ENCODE measurements around the gene MRPL48. TPM values are rescaled to one million over a fixed set of nuclear protein-coding genes. Genes with fewer than 3 reads are reported as not detected.
A peak's percentile ranks its signal among the peaks of the same experiment; 100 is the strongest.

The MRPL48 gene
- total and polyA plus RNA-seq, 4 experiments from 2014 or later = 24.9 to 85.1 (median 51.1) TPM

GRCh38 chr11:73759610-73760134, 28.0 kb upstream of the MRPL48 start:
- no peaks in the 10 kb centered on the region for H3K9me3 Mint-ChIP-seq
- ChIA-PET CTCF (ENCODE audit: partially characterized antibody) (interaction anchor here (0.9 to 1.7 kb wide), 3 partner anchors 10 to 28 kb away, joined by 3 to 4 read pairs (median 3); partner anchors contain the start of gene MRPL48), POLR2A (ENCODE audit: partially characterized antibody) (interaction anchor here (2.2 to 6.8 kb wide), 5 partner anchors 7 to 161 kb away, joined by 6 to 278 read pairs (median 16); partner anchors contain the start of genes FAM168A and MRPL48)
- H3K27ac ChIP-seq (ENCODE audit: low read depth, low read length) = peak overlapping the region; percentile 81
- H3K4me1 ChIP-seq (ENCODE audit: insufficient read depth, low read length) = peaks cover 39% of the 10 kb centered on the region
- H3K27me3 ChIP-seq (ENCODE audit: insufficient read depth, low read length) = no peaks in the 10 kb centered on the region
- peak overlapping the region; percentile 62 to 97 (median 92) for H3K27ac Mint-ChIP-seq
- peak overlapping the region; percentile 85 to 96 (median 91) for H3K4me3 Mint-ChIP-seq
- H3K36me3 ChIP-seq (ENCODE audit: insufficient read depth, low read length) = no peaks in the 10 kb centered on the region
- peak in 1 of 5 donors; percentile 6 for DNase-seq
- no peaks in the 10 kb centered on the region for H3K9me3 ChIP-seq (ENCODE audit: control insufficient read depth in 1 of 2, low read length in 2 of 2)
- intact Hi-C loops (cut with micrococcal nuclease) = loop anchor here (2.0 kb wide), 1 partner anchor 617 kb away; the partner anchor contains the start of gene FCHSD2
- no peaks in the 10 kb centered on the region for H3K27me3 Mint-ChIP-seq
- peaks cover 21 to 48% (median 35%) of the 10 kb centered on the region in 4 donors for H3K4me1 Mint-ChIP-seq
- peaks cover 0 to 6% of the 10 kb centered on the region in 2 donors for H3K36me3 Mint-ChIP-seq
- peak overlapping the region; percentile 73 to 77 for H3K4me3 ChIP-seq (ENCODE audit: low read length in 2 of 2)

GRCh38 chr11:73760135-73760678, 27.5 kb upstream of the MRPL48 start:
- peak overlapping the region; percentile 62 to 97 (median 92) for H3K27ac Mint-ChIP-seq
- peaks cover 21 to 48% (median 35%) of the 10 kb centered on the region in 4 donors for H3K4me1 Mint-ChIP-seq

GRCh38 chr11:73760679-73761402, 26.8 kb upstream of the MRPL48 start, which contains the start of gene RAB6A:
TSS of gene RAB6A (minus strand) at chr11:73761074. CDS start at chr11:73760635, 439 bp downstream.
- DNase-seq = peak; percentile 99 to 100 (median 100)
- peak within 1 kb of the TSS; percentile 81 for H3K27ac ChIP-seq (ENCODE audit: low read depth, low read length)
- no peaks in the 10 kb centered on the region for H3K9me3 Mint-ChIP-seq
- H3K27ac Mint-ChIP-seq = peak within 1 kb of the TSS; percentile 87 to 97 (median 96)
- H3K27me3 ChIP-seq (ENCODE audit: insufficient read depth, low read length) = no peaks in the 10 kb centered on the region
- H3K36me3 Mint-ChIP-seq = peaks cover 0 to 6% of the 10 kb centered on the region in 2 donors
- intact Hi-C loops (cut with micrococcal nuclease) = loop anchor here (1.0 to 2.0 kb wide), 8 partner anchors 18 to 637 kb away; partner anchors contain the start of genes C2CD3, COA4, FAM168A and FCHSD2
- ChIA-PET POLR2A (ENCODE audit: partially characterized antibody) (interaction anchor here (0.5 to 6.8 kb wide), 21 partner anchors 7 to 1720 kb away, joined by 3 to 278 read pairs (median 4); partner anchors contain the start of genes C2CD3, COA4, FAM168A and FCHSD2), CTCF (ENCODE audit: partially characterized antibody) (interaction anchor here (0.7 to 3.5 kb wide), 6 partner anchors 8 to 27 kb away, joined by 3 to 25 read pairs (median 4); partner anchors contain the start of gene MRPL48)
- H3K4me3 Mint-ChIP-seq = peak within 1 kb of the TSS; percentile 85 to 96 (median 91)
- no peaks in the 10 kb centered on the region for H3K9me3 ChIP-seq (ENCODE audit: control insufficient read depth in 1 of 2, low read length in 2 of 2)
- H3K4me1 Mint-ChIP-seq = peaks cover 21 to 43% (median 34%) of the 10 kb centered on the region in 4 donors
- H3K4me3 ChIP-seq (ENCODE audit: low read length in 2 of 2) = peak within 1 kb of the TSS; percentile 73 to 77
- peaks cover 35% of the 10 kb centered on the region for H3K4me1 ChIP-seq (ENCODE audit: insufficient read depth, low read length)
- no peaks in the 10 kb centered on the region for H3K27me3 Mint-ChIP-seq
- H3K36me3 ChIP-seq (ENCODE audit: insufficient read depth, low read length) = no peaks in the 10 kb centered on the region

More at GRCh38 chr11:73760135-73760678, 27.5 kb upstream of the MRPL48 start:
- peak in 1 of 5 donors; percentile 38 for DNase-seq
- peaks cover 39% of the 10 kb centered on the region for H3K4me1 ChIP-seq (ENCODE audit: insufficient read depth, low read length)
- intact Hi-C loops (cut with micrococcal nuclease) = loop anchor here (2.0 kb wide), 1 partner anchor 617 kb away; the partner anchor contains the start of gene FCHSD2
- ChIA-PET POLR2A (ENCODE audit: partially characterized antibody) (interaction anchor here (0.5 to 6.8 kb wide), 19 partner anchors 8 to 733 kb away, joined by 3 to 278 read pairs (median 5); partner anchors contain the start of genes C2CD3, COA4, FAM168A and FCHSD2), CTCF (ENCODE audit: partially characterized antibody) (interaction anchor here (0.9 to 3.5 kb wide), 3 partner anchors 19 to 28 kb away, joined by 3 to 25 read pairs (median 7); partner anchors contain the start of gene MRPL48)
- no peaks in the 10 kb centered on the region for H3K9me3 ChIP-seq (ENCODE audit: control insufficient read depth in 1 of 2, low read length in 2 of 2)
- peak overlapping the region; percentile 81 for H3K27ac ChIP-seq (ENCODE audit: low read depth, low read length)
- H3K4me3 Mint-ChIP-seq = peak overlapping the region; percentile 85 to 96 (median 91)
- peak overlapping the region; percentile 73 to 77 for H3K4me3 ChIP-seq (ENCODE audit: low read length in 2 of 2)
- no peaks in the 10 kb centered on the region for H3K9me3 Mint-ChIP-seq
- H3K36me3 ChIP-seq (ENCODE audit: insufficient read depth, low read length) = no peaks in the 10 kb centered on the region
- peaks cover 0 to 6% of the 10 kb centered on the region in 2 donors for H3K36me3 Mint-ChIP-seq
- H3K27me3 Mint-ChIP-seq = no peaks in the 10 kb centered on the region
- H3K27me3 ChIP-seq (ENCODE audit: insufficient read depth, low read length) = no peaks in the 10 kb centered on the region

- H3K36me3 ChIP-seq (ENCODE audit: insufficient read depth, low read length) = no peaks in the 10 kb centered on the region
- H3K9me3 ChIP-seq (ENCODE audit: control insufficient read depth in 1 of 2, low read length in 2 of 2) = no peaks in the 10 kb centered on the region
- intact Hi-C loops (cut with micrococcal nuclease) = loop anchor here (1.0 to 2.0 kb wide), 8 partner anchors 18 to 637 kb away; partner anchors contain the start of genes C2CD3, COA4, FAM168A and FCHSD2
- peaks cover 21 to 39% (median 32%) of the 10 kb centered on the region in 4 donors for H3K4me1 Mint-ChIP-seq
- no peaks in the 10 kb centered on the region for H3K9me3 Mint-ChIP-seq
- peak overlapping the region; percentile 87 to 97 (median 95) for H3K27ac Mint-ChIP-seq
- H3K36me3 Mint-ChIP-seq = peaks cover 0 to 6% of the 10 kb centered on the region in 2 donors
- peaks cover 0 to 2% of the 10 kb centered on the region in 2 donors for H3K27me3 Mint-ChIP-seq
- H3K27me3 ChIP-seq (ENCODE audit: insufficient read depth, low read length) = no peaks in the 10 kb centered on the region
- DNase-seq = no peak
- CTCF ChIA-PET (ENCODE audit: partially characterized antibody) = interaction anchor here (0.7 to 3.5 kb wide), 5 partner anchors 9 to 26 kb away, joined by 3 to 25 read pairs (median 5); partner anchors contain the start of gene MRPL48
- H3K27ac ChIP-seq (ENCODE audit: low read depth, low read length) = peak overlapping the region; percentile 81
- peak overlapping the region; percentile 84 to 96 (median 89) for H3K4me3 Mint-ChIP-seq
- POLR2A ChIA-PET (ENCODE audit: partially characterized antibody) = interaction anchor here (1.1 to 6.8 kb wide), 18 partner anchors 9 to 1721 kb away, joined by 3 to 278 read pairs (median 5); partner anchors contain the start of genes C2CD3, COA4, FAM168A and FCHSD2
- H3K4me1 ChIP-seq (ENCODE audit: insufficient read depth, low read length) = peaks cover 35% of the 10 kb centered on the region
- H3K4me3 ChIP-seq (ENCODE audit: low read length in 2 of 2) = peak overlapping the region; percentile 45 to 77
Observed at GRCh38 chr11:73761403-73761945, 26.2 kb upstream of the MRPL48 start.

- Histone ChIP-seq H3K36me3 (ENCODE audit: insufficient read depth, low read length) (no peaks in the 10 kb centered on the region), H3K4me1 (ENCODE audit: insufficient read depth, low read length) (peaks cover 29% of the 10 kb centered on the region), H3K9me3 (ENCODE audit: control insufficient read depth in 1 of 2, low read length in 2 of 2) (no peaks in the 10 kb centered on the region), H3K27ac (ENCODE audit: low read depth, low read length) (no peak overlapping the region), H3K4me3 (ENCODE audit: low read length in 2 of 2) (no peak overlapping the region), H3K27me3 (ENCODE audit: insufficient read depth, low read length) (no peaks in the 10 kb centered on the region)
- POLR2A ChIA-PET (ENCODE audit: partially characterized antibody) = interaction anchor here (4.0 to 6.8 kb wide), 2 partner anchors 16 to 24 kb away, joined by 49 to 278 read pairs; partner anchors contain the start of gene MRPL48
- Mint-ChIP-seq H3K27ac (peak overlapping the region in 2 of 7 donors; percentile 52 to 74), H3K9me3 (no peaks in the 10 kb centered on the region), H3K27me3 (peaks cover 4 to 7% of the 10 kb centered on the region in 2 donors), H3K4me3 (peak overlapping the region in 2 of 8 donors; percentile 38 to 40), H3K4me1 (peaks cover 17 to 30% (median 25%) of the 10 kb centered on the region in 4 donors), H3K36me3 (peaks cover 0 to 6% of the 10 kb centered on the region in 2 donors)
- intact Hi-C loops (cut with micrococcal nuclease) = no loop called here
- CTCF ChIA-PET (ENCODE audit: partially characterized antibody) = interaction anchor here (1.5 to 3.5 kb wide), 2 partner anchors 14 to 16 kb away, joined by 3 to 25 read pairs; no protein-coding TSS in a partner anchor
- no peak for DNase-seq
Observed at GRCh38 chr11:73762732-73763131, 24.9 kb upstream of the MRPL48 start.

- intact Hi-C loops (cut with micrococcal nuclease) = no loop called here
- CTCF ChIA-PET (ENCODE audit: partially characterized antibody) = interaction anchor here (3.1 kb wide), 1 partner anchor 12 kb away, joined by 14 read pairs; no protein-coding TSS in a partner anchor
Observed at GRCh38 chr11:73766763-73767162, 20.9 kb upstream of the MRPL48 start.

More at GRCh38 chr11:73766763-73767162, 20.9 kb upstream of the MRPL48 start:
- Histone ChIP-seq H3K4me3 (ENCODE audit: low read length in 2 of 2) (no peak overlapping the region), H3K36me3 (ENCODE audit: insufficient read depth, low read length) (no peaks in the 10 kb centered on the region), H3K27ac (ENCODE audit: low read depth, low read length) (no peak overlapping the region), H3K9me3 (ENCODE audit: control insufficient read depth in 1 of 2, low read length in 2 of 2) (no peaks in the 10 kb centered on the region), H3K4me1 (ENCODE audit: insufficient read depth, low read length) (no peaks in the 10 kb centered on the region), H3K27me3 (ENCODE audit: insufficient read depth, low read length) (no peaks in the 10 kb centered on the region)
- no peak overlapping the region for H3K27ac Mint-ChIP-seq
- H3K9me3 Mint-ChIP-seq = no peaks in the 10 kb centered on the region
- DNase-seq = no peak
- H3K4me1 Mint-ChIP-seq = no peaks in the 10 kb centered on the region
- peaks cover 4 to 7% of the 10 kb centered on the region in 2 donors for H3K27me3 Mint-ChIP-seq
- H3K4me3 Mint-ChIP-seq = no peak overlapping the region
- H3K36me3 Mint-ChIP-seq = no peaks in the 10 kb centered on the region
- POLR2A ChIA-PET (ENCODE audit: partially characterized antibody) = no interaction called here
